A673 (cell line): ENCODE results near the gene TNS3. TPM values are rescaled to one million over a fixed set of nuclear protein-coding genes. Genes with fewer than 3 reads are reported as not detected.

Experiments used
- BruUV-seq: library from RNA; stranded (reverse); fragments of 400-500 nt; replicated peaks from 2 replicates; lab custom pipeline; 2021; lab: Mats Ljungman, UMichigan
- CTCF ChIA-PET: fragments of 300-600 bp; sonication (Branson Sonifier 250); formaldehyde crosslinking; loops from one replicate; lab custom pipeline; 2022; ENCODE audit warnings: antibody characterized with exemption; lab: Charles Lee
- POLR2A ChIA-PET: fragments of 300-600 bp; sonication (Branson Sonifier 250); formaldehyde crosslinking; loops from one replicate; lab custom pipeline; 2022; ENCODE audit warnings: antibody characterized with exemption; ENCODE audit not compliant: low non-redundant PET; lab: Charles Lee
- DNase-seq: peaks from one replicate; pipeline ENCODE4 v3.0.0-alpha.2; 2015; ENCODE audit warnings: low spot score
- H3K27ac ChIP-seq: fragments of 200-600 bp; sonication (generic); 2 replicates; pipeline ENCODE4 v1.5.1; 2016; ENCODE audit warnings: mixed run types, low read depth, mild to moderate bottlenecking, mixed read lengths, antibody characterized with exemption, low read length; ENCODE audit not compliant: poor library complexity, severe bottlenecking
- H3K27me3 ChIP-seq: fragments of 200-600 bp; sonication (generic); replicated peaks from 2 replicates; pipeline ENCODE4 v1.6.1; 2017; ENCODE audit warnings: mixed run types, low read depth, mild to moderate bottlenecking, mixed read lengths, antibody characterized with exemption, low read length; ENCODE audit not compliant: insufficient read depth, poor library complexity
- H3K36me3 ChIP-seq: fragments of 200-600 bp; sonication (generic); 2 replicates; pipeline ENCODE4 v1.6.1; 2016; ENCODE audit warnings: mixed run types, mild to moderate bottlenecking, mixed read lengths, antibody characterized with exemption, low read length; ENCODE audit not compliant: insufficient read depth, poor library complexity, severe bottlenecking
- H3K4me1 ChIP-seq: fragments of 200-600 bp; sonication (generic); 2 replicates; pipeline ENCODE4 v1.6.1; 2017; ENCODE audit warnings: mixed run types, mild to moderate bottlenecking, mixed read lengths, antibody characterized with exemption, low read length; ENCODE audit not compliant: insufficient read depth, poor library complexity, severe bottlenecking
- H3K4me3 ChIP-seq: fragments of 200-600 bp; sonication (generic); 2 replicates; pipeline ENCODE4 v1.5.1; 2016; ENCODE audit warnings: low read depth, mixed run types, mild to moderate bottlenecking, mixed read lengths, low read length; ENCODE audit not compliant: poor library complexity, severe bottlenecking
- H3K9me3 ChIP-seq: fragments of 200-600 bp; sonication (generic); 2 replicates; pipeline ENCODE4 v1.6.1; 2016; ENCODE audit warnings: mixed run types, low read depth, mild to moderate bottlenecking, mixed read lengths, antibody characterized with exemption, low read length; ENCODE audit not compliant: poor library complexity, severe bottlenecking
- EZH2 ChIP-seq: fragments of 200-600 bp; sonication (generic); IDR thresholded peaks from 2 replicates; pipeline ENCODE4 v1.6.1; 2017; ENCODE audit warnings: borderline replicate concordance, low read depth, mild to moderate bottlenecking, mixed read lengths, antibody characterized with exemption, low read length; ENCODE audit not compliant: poor library complexity, severe bottlenecking
- intact Hi-C: fragments of 100-400 bp; cut with micrococcal nuclease; formaldehyde crosslinking; loops from one replicate; pipeline ENCODE4 v1.10.0; 2022; ENCODE audit not compliant: unreplicated experiment
- total RNA-seq: library from RNA; stranded (reverse); gene quantifications from 2 replicates; pipeline ENCODE4 v1.2.3, GENCODE V29; 2021
- TF ChIP-seq, protein P1 (sequence below): fragments of 300-800, 200-600 bp; sonication (generic); conservative IDR thresholded peaks from 2 replicates; pipeline ENCODE4 v1.5.1; 2017; ENCODE audit warnings: low read depth, mild to moderate bottlenecking, antibody characterized with exemption, low read length, moderate library complexity, mixed read lengths

The TNS3 gene
- total RNA-seq, 1 experiment from 2014 or later, result not detected

GRCh38 chr7:47419471-47419870 is 162.4 kb downstream of the TNS3 start:
- no peak overlapping the region for H3K4me3 ChIP-seq
- H3K4me1 ChIP-seq, result no peaks in the 10 kb centered on the region
- CTCF ChIA-PET, result no interaction called here
- H3K27me3 ChIP-seq, result no peaks in the 10 kb centered on the region
- no TSS peak for BruUV-seq
- DNase-seq, result no peak
- no peak for TF ChIP-seq EZH2
- TF ChIP-seq, protein P1, sequence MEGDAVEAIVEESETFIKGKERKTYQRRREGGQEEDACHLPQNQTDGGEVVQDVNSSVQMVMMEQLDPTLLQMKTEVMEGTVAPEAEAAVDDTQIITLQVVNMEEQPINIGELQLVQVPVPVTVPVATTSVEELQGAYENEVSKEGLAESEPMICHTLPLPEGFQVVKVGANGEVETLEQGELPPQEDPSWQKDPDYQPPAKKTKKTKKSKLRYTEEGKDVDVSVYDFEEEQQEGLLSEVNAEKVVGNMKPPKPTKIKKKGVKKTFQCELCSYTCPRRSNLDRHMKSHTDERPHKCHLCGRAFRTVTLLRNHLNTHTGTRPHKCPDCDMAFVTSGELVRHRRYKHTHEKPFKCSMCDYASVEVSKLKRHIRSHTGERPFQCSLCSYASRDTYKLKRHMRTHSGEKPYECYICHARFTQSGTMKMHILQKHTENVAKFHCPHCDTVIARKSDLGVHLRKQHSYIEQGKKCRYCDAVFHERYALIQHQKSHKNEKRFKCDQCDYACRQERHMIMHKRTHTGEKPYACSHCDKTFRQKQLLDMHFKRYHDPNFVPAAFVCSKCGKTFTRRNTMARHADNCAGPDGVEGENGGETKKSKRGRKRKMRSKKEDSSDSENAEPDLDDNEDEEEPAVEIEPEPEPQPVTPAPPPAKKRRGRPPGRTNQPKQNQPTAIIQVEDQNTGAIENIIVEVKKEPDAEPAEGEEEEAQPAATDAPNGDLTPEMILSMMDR, result no peak
- intact Hi-C loops, result no loop called here
- POLR2A ChIA-PET, result no interaction called here
- H3K9me3 ChIP-seq, result no peaks in the 10 kb centered on the region
- no peaks in the 10 kb centered on the region for H3K36me3 ChIP-seq
- H3K27ac ChIP-seq, result no peak overlapping the region

DNA sequence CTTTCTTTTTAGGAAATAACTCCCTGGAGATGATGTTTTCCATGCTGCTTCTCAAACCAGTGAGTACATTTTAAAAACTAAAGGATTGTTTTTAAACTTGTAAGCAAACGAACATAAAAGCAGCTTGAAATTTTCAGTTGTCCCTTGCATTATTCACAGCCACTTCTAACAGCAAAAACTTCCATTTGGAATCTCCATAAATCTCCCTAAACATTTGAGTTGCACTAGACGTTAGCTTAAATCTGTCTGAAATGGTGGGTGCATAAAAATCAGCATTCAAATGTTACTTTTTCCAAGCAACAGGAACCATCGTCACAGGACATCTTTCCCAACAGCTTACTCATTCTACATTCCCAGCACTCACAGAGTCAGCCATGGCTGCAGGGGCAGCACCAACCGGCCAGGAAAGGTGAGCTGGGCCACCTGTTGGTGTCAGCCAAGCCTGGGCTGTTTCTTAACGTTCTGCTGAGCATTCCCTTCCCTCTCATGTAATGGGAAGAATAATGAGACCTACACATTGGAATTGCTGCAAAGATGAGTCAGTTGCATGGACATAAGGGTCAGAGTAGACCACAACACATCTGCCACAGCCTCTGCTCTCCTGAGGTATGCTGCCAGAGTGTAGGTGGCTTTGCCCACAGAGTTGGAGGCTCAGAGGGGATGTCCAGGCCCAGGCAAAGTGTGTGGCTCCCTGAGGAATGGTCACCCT is 163.2 kb downstream of the TNS3 start:
- no TSS peak for BruUV-seq
- TF ChIP-seq EZH2, result no peak
- TF ChIP-seq, protein P1, result no peak
- Histone ChIP-seq H3K27me3 (no peaks in the 10 kb centered on the region), H3K4me1 (no peaks in the 10 kb centered on the region), H3K4me3 (no peak overlapping the region), H3K9me3 (no peaks in the 10 kb centered on the region), H3K36me3 (no peaks in the 10 kb centered on the region), H3K27ac (no peak overlapping the region)
- ChIA-PET POLR2A (no interaction called here), CTCF (no interaction called here)
- no peak for DNase-seq
- intact Hi-C loops, result no loop called here

DNA sequence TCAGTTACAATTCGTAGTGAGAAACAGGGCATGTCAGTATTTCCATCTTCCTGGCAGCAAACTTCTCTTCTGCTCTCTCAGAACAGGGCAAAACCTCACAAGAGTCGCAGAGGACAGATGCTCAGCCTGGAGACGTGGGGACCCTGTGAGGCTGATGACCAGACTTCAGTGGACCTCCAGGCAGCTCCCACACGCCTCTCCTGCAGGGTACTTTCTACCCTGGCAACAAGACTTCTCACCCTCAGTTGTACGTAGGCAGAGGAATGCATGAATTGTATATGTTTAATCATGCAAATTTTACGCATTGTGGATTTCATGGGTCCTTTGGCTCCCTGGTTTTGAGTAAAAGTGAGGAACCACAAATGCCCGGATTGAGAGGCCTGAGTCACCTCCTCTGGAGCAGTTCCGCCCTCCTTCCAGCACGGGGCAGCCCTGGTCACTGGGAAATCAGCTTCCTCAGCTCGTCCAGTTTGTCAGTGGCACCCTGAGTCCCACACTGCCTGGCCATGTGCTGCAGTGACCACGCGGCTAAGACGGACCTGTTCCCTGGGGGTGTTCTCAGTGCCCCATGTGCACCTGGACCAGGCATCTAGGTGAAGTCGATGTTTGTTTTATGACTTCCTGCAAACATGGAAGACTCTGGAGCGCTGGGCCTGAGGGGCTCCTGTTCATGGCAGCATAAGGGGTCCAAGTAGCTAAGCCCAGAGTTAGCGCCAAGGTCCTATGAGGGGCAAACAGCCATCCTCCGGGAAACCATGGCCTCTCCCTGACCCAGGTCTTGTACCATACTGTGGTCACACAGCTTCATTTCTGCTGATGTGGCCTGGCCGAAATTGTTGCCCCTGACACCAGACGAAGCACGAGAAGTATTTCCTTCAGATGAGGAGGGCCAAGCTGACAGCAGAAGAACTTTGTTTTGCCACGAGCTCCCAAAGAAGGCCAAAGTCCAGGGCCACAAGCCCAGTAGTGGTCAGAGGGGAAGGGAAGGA is 165.1 kb downstream of the TNS3 start:
- no peak for DNase-seq
- Histone ChIP-seq H3K27ac (no peak overlapping the region), H3K36me3 (no peaks in the 10 kb centered on the region), H3K4me3 (no peak overlapping the region), H3K9me3 (no peaks in the 10 kb centered on the region), H3K4me1 (no peaks in the 10 kb centered on the region), H3K27me3 (no peaks in the 10 kb centered on the region)
- TF ChIP-seq, protein P1, result no peak
- TF ChIP-seq EZH2, result no peak
- CTCF ChIA-PET, result no interaction called here
- POLR2A ChIA-PET, result no interaction called here
- no TSS peak for BruUV-seq
- intact Hi-C loops, result no loop called here
